Occipital lobe (tissue), 2 donors: ENCODE results near the gene FKBP4. TPM values are rescaled to one million over a fixed set of nuclear protein-coding genes. Genes with fewer than 3 reads are reported as not detected.
"Not testable (repeated sequence)": the region's sequence is repeated elsewhere in the genome, so short reads cannot be mapped to it uniquely, and the experiment has no call there.

Experiments used
- DNase-seq: peaks from one replicate; lab custom pipeline; 2025; lab: John Stamatoyannopoulos, UW
- total RNA-seq: library from RNA; depleted of rRNA; stranded (reverse); fragments of >200 nt; gene quantifications from one replicate; pipeline ENCODE4 v1.2.3, GENCODE V29; 2014

FKBP4 gene, protein sequence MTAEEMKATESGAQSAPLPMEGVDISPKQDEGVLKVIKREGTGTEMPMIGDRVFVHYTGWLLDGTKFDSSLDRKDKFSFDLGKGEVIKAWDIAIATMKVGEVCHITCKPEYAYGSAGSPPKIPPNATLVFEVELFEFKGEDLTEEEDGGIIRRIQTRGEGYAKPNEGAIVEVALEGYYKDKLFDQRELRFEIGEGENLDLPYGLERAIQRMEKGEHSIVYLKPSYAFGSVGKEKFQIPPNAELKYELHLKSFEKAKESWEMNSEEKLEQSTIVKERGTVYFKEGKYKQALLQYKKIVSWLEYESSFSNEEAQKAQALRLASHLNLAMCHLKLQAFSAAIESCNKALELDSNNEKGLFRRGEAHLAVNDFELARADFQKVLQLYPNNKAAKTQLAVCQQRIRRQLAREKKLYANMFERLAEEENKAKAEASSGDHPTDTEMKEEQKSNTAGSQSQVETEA
- 41.2 TPM for total RNA-seq

DNA sequence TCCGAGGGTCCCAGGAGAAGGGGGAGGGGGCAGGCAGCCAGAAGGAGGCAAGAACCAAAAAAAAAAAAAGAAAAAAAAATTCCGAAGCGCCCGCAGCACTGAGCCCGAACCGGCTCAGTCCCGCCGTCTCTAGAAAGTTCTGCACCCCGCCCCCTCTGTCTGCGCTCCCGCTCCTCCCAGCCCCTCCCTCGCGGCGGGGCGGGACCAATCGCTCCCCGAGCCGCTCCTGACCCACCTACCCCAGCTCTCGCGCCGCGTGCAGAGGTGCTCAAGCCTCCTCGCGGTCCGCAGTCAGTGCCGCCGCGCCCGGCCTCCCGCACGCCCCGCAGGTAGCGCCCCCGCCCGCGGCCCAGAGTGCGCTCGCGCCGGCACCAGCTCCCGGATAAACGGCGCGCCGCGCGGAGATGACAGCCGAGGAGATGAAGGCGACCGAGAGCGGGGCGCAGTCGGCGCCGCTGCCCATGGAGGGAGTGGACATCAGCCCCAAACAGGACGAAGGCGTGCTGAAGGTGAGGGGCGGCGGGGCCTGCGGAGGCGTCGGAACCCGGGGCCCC, at the start of gene FKBP4:
Gene FKBP4, plus strand, starts transcription at position 235 of the 554 bp plus-strand sequence. Its CDS starts 170 bp downstream, at position 405.
- DNase-seq, result peak; percentile 89

DNA sequence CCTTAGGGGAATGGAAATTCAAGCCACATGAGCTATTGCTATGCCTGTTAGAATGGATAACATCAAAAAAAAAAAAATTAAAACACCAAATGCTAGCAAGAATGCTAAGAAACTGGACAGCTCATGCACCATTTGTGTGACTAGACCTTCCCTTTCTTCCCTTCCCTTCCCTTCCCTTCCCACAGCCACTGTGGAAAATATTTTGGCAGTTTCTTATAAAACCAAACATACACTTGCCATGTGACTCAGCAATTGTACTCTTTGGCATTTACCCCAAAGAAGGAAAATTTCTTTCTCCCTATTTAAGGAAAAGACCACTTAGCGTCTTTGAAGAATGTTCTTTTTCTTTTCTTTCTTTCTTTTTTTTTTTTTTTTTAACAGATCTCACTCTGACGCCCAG, 49.1 kb upstream of the FKBP4 start:
- DNase-seq, result no peak

- DNase-seq, result no peak
Measured at GRCh38 chr12:2749580-2749979, 45.2 kb upstream of the FKBP4 start.

DNA sequence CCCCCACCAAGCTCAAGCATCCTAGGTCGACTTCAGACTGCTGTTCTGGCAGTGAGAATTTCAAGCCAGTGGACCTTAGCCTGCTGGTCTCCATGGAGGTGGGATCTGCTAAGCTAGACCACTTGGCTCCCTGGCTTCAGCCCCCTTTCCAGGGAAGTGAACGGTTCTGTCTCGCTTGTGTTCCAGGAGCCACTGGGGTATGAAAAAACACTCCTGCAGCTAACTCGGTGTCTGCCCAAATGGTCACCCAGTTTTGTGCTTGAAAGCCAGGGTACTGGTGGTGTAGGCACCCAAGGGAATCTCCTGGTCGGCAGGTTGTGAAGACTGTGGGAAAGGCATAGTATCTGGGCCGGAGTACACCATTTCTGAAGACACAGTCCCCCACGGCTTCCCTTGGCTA, 44.6 kb upstream of the FKBP4 start:
- DNase-seq, result no peak

DNA sequence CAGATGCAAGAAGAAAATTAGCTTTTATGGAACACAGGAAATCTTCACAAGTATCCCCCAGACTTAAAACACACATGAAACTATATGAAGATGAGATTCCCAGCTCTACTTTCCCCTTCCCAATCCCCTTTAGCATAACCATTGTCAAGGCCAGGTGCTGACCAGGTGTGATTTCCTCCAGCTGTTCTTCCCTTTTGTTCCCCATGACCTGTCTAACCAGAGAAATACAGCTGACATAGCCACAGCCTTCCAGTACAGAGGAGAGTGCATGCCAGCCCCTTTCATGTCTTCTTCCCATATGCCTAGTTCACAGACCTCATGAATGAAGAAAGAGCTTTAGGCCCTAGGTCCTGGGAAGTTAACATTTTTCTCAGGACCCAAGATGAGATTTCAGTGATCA, 43.5 kb upstream of the FKBP4 start:
- no peak for DNase-seq

DNA sequence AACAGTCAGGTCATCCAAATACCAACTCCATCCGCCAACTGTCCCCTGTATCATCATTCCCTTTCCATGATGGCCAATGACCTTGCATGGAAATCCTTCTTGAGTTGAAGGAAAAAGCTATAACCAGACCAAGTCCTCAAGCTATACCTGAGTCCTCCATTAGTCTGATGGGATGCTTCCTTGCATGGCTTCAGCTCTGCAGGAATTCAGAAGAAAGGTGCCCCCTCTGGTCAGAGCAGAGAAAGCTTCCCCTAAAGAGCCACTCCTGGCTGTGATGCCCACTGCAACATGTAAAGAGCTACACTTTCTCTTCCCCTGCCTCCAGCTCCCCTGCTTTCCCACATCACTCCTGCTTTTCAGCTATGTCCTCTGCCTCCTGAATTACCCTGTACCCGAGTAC, 43.1 kb upstream of the FKBP4 start:
- DNase-seq, result no peak

- DNase-seq, result peak; percentile 4
Measured at GRCh38 chr12:2752676-2753371, 41.9 kb upstream of the FKBP4 start.

DNA sequence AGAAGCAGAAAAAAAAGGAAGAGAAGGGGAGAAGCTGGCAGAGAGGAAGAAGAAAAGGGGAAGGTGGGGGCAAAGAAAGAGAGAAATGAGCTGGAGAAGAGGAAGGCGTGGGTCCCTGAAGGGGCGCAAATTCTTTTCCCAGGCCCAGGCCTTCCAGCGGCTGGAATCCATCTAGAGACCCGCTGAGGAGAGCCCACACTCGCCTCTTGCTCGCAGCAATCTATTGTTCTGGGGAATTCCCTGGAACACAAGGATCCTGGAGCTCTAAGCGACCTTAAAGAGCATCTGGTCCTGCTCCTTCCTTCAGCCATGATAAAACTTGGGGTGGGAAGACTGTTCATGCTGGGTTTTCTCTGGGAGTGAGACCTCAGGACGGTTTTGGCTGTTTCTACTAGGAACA, 41.2 kb upstream of the FKBP4 start:
- no peak for DNase-seq

DNA sequence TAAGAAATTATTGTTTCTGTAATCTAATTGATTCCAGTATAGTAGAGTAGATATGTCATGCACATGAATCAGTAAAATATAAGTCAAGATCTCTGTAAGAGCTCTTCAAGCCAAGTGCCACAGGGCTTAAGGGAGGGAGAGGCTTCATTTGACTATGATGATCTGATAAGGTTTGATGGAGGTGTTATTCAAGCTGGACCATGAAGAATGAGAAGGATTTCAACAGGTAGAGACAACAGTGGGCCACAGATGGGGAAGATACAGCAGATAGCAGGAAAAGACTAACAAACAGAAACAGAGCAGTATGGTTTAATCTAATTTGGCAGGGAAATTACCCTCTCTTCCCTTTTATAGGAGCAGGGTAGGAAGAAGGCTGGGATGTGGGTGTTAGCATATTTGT, 40.6 kb upstream of the FKBP4 start:
- no peak for DNase-seq

- no peak for DNase-seq
Measured at GRCh38 chr12:2756756-2757155, 38.0 kb upstream of the FKBP4 start.

GRCh38 chr12:2759733-2760132, 35.0 kb upstream of the FKBP4 start:
- no peak for DNase-seq

GRCh38 chr12:2764398-2764797, 30.4 kb upstream of the FKBP4 start:
- DNase-seq, result no peak

DNA sequence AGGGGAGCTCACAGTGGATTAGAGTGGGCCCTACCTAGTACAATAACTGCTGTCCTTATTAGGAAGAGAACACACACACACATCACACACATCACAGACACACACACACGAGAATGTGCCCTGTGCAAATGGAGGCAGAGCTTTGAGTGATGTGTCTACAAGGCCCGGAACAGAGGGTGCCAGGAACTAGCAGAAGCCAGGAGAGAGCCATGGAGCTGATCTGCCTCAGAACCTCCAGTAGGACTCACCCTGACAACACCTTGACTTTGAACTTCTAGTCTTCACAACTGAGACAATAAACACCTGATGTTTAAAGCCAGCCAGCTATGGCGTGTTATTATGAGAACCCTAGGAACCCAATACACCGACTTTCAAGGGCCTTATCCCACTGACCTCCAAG, 29.7 kb upstream of the FKBP4 start:
- no peak for DNase-seq

DNA sequence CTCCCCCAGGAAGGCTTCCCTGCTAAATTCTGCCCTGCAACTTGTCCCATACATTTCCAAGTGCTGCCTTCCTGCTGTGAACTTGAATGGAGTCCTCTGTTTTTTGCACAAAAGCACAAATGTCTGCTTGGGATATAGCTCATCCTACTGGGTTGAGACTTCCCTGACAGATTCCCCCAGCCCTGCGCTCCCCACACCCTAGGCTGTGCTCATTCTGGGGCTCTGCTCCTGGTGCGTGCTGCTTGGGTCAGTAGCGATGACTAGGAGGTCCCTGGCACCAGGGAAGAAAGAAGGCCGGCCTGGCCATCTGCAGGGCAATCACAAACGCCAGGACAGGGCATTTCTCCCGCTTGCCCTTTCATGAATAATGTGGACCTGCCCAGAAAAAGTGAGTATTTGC, 29.2 kb upstream of the FKBP4 start:
- no peak for DNase-seq

DNA sequence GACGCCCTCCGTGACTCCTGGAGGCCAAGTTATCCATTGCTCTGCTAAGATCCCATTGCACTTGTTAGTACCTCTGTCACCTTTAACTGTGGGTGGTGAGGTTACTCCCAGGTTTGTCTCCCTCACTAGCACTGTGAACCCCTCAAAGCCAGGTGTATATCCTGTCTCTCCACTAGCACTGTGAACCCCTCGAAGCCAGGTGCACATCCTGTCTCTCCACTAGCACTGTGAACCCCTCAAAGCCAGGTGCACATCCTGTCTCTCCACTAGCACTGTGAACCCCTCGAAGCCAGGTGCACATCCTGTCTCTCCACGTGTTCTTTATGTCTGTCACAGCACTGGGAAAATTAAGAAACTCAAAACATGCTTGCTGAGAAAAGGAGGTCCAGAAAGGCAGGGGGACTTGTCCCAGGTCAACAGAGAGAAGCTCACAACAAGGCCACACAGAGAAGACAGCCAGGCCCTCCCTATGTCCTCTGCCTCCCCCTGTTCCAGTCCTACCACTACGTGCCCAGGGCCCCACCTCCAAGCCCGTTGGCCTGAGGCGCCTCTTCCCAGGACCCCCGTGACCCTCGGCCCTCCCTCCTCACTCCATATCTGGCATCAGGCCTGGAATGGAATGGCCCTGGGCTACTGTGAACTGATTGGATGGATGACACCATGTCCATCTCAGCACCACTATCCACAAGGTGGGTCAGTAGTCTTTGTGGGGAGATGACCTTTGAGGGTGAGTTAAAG, 26.4 kb upstream of the FKBP4 start:
- no peak for DNase-seq

- DNase-seq, result no peak
Measured at GRCh38 chr12:2769866-2770533, 24.8 kb upstream of the FKBP4 start.

- DNase-seq, result not testable (repeated sequence)
Measured at GRCh38 chr12:2770544-2770943, 24.2 kb upstream of the FKBP4 start.

GRCh38 chr12:2772370-2772769, 22.4 kb upstream of the FKBP4 start:
- no peak for DNase-seq

GRCh38 chr12:2773199-2773875, 21.4 kb upstream of the FKBP4 start:
- no peak for DNase-seq

DNA sequence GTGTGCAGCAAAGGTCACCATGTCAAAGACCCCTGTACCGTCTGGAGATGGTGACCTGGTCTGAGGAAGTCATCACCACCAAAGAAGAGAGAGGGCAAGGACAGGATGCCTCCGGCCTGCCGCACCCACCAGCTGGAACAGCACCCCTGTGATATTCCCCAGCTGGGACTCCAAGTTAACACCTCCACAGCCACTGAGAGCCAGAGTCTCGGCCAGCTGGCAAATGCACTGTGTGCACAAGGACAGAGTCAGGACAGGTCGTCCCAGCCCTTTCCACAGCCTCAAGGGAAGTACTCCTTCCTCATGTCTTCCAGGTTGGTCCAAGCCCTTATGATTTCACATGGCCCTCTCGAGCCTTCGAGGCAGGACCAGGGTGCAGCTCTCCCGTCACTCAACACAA, 19.3 kb upstream of the FKBP4 start:
- DNase-seq, result no peak
